ENCODE data around the gene KIF2A.

DNA sequence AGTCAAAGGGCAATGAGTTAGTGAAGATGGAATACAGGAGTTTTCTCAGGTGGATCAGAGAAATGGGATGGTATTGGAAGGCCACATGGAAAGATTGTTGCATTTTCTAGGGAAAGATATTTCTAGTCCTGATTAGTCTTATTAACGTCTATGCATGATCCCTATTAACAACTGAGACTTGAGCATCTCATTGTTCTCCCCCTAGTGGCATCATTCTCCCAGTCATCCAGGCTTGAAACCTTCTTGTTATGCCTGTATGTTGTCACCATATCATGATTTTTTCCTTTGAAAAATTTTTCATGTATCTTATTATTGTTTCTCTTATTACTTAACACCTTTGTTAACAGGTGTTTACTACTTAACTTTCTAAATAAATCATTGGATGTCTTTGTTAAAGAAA lies 34.4 kb downstream of the KIF2A start:
- no peak for TF ChIP-seq POLR2A (IDR thresholded peaks at IDR 0.05; ENCODE audit: extremely low read depth, insufficient read length)
- TF ChIP-seq, protein P1, sequence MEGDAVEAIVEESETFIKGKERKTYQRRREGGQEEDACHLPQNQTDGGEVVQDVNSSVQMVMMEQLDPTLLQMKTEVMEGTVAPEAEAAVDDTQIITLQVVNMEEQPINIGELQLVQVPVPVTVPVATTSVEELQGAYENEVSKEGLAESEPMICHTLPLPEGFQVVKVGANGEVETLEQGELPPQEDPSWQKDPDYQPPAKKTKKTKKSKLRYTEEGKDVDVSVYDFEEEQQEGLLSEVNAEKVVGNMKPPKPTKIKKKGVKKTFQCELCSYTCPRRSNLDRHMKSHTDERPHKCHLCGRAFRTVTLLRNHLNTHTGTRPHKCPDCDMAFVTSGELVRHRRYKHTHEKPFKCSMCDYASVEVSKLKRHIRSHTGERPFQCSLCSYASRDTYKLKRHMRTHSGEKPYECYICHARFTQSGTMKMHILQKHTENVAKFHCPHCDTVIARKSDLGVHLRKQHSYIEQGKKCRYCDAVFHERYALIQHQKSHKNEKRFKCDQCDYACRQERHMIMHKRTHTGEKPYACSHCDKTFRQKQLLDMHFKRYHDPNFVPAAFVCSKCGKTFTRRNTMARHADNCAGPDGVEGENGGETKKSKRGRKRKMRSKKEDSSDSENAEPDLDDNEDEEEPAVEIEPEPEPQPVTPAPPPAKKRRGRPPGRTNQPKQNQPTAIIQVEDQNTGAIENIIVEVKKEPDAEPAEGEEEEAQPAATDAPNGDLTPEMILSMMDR (IDR thresholded peaks at IDR 0.05; ENCODE audit: low read depth, low read length): peak; percentile 9
- TF ChIP-seq, protein P2, sequence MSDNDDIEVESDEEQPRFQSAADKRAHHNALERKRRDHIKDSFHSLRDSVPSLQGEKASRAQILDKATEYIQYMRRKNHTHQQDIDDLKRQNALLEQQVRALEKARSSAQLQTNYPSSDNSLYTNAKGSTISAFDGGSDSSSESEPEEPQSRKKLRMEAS (IDR thresholded peaks at IDR 0.05; ENCODE audit: low read depth, low read length): no peak
